Loucy (cell line): Measurements from ENCODE around the gene CRYGS.

Experiments
- H2AFZ ChIP-seq: fragments of 200-600 bp; sonication (generic); 2 replicates; pipeline ENCODE4 v1.6.0; 2016; ENCODE audit warnings: antibody characterized with exemption, mild to moderate bottlenecking, low read length, moderate library complexity
- H3F3A ChIP-seq: fragments of 200-600 bp; 2 replicates; pipeline ENCODE4 v1.6.0; 2016; ENCODE audit warnings: antibody characterized with exemption, low read depth, mild to moderate bottlenecking
- H3K27me3 ChIP-seq: fragments of 200-600 bp; sonication (generic); 2 replicates; pipeline ENCODE4 v1.6.1; 2014; ENCODE audit warnings: low read length, mild to moderate bottlenecking; ENCODE audit not compliant: insufficient read depth, poor library complexity, severe bottlenecking
- H3K36me3 ChIP-seq: fragments of 200-600 bp; sonication (generic); 2 replicates; pipeline ENCODE4 v1.6.1; 2016; ENCODE audit warnings: low read length; ENCODE audit not compliant: insufficient read depth
- H3K4me1 ChIP-seq: fragments of 200-600 bp; sonication (generic); 2 replicates; pipeline ENCODE4 v1.5.1; 2014; ENCODE audit warnings: low read length, mild to moderate bottlenecking; ENCODE audit not compliant: insufficient read depth, poor library complexity, severe bottlenecking
- H3K4me2 ChIP-seq: fragments of 200-600 bp; sonication (generic); 2 replicates; pipeline ENCODE4 v1.6.0; 2014; ENCODE audit warnings: antibody characterized with exemption, low read length, low read depth, mild to moderate bottlenecking; ENCODE audit not compliant: poor library complexity, severe bottlenecking
- H3K4me3 ChIP-seq: fragments of 200-600 bp; sonication (generic); 2 replicates; pipeline ENCODE4 v1.5.1; 2014; ENCODE audit warnings: low read length, mild to moderate bottlenecking, mixed read lengths; ENCODE audit not compliant: poor library complexity, severe bottlenecking
- H3K79me2 ChIP-seq: fragments of 200-600 bp; sonication (generic); 2 replicates; pipeline ENCODE4 v1.6.1; 2014; ENCODE audit warnings: low read length; ENCODE audit not compliant: insufficient read depth
- H3K9ac ChIP-seq: fragments of 200-600 bp; sonication (generic); 2 replicates; pipeline ENCODE4 v1.6.0; 2014; ENCODE audit warnings: mild to moderate bottlenecking, low read depth, low read length, moderate library complexity; ENCODE audit not compliant: poor library complexity, severe bottlenecking
- H3K9me2 ChIP-seq: fragments of 200-600 bp; sonication (generic); replicated peaks from 2 replicates; pipeline ENCODE4 v1.6.1; 2016; ENCODE audit warnings: low read depth, low read length, mixed read lengths
- H3K9me3 ChIP-seq: fragments of 200-600 bp; sonication (generic); 2 replicates; pipeline ENCODE4 v1.6.1; 2014; ENCODE audit warnings: mild to moderate bottlenecking, antibody characterized with exemption, low read length, low read depth; ENCODE audit not compliant: insufficient read depth
- H4K20me1 ChIP-seq: fragments of 200-600 bp; sonication (generic); 2 replicates; pipeline ENCODE4 v1.6.0; 2014; ENCODE audit warnings: antibody characterized with exemption, low read length, mild to moderate bottlenecking; ENCODE audit not compliant: insufficient read depth, poor library complexity, severe bottlenecking
- EZH2phosphoT487 ChIP-seq: fragments of 200-600 bp; IDR thresholded peaks from 2 replicates; pipeline ENCODE4 v1.6.1; 2018; ENCODE audit warnings: antibody characterized with exemption, mild to moderate bottlenecking, moderate library complexity, borderline replicate concordance
- TF ChIP-seq, protein P1 (sequence below): fragments of 200-600 bp; sonication (generic); conservative IDR thresholded peaks from 2 replicates; pipeline ENCODE4 v1.5.1; 2014; ENCODE audit warnings: mild to moderate bottlenecking, antibody characterized with exemption, low read length

Gene CRYGS

GRCh38 chr3:186552408-186553031 lies 8.3 kb upstream of the CRYGS start:
- Histone ChIP-seq H3K4me2 (no peak overlapping the region), H3K9me2 (no peaks in the 10 kb centered on the region), H3K36me3 (peaks cover 34% of the 10 kb centered on the region; the same call in 1 of the 2 replicates), H4K20me1 (no peaks in the 10 kb centered on the region), H3K9ac (no peak overlapping the region), H3K9me3 (no peaks in the 10 kb centered on the region), H3K27me3 (no peaks in the 10 kb centered on the region), H3K79me2 (no peaks in the 10 kb centered on the region), H3K4me3 (no peak overlapping the region), H3K4me1 (no peaks in the 10 kb centered on the region), H3F3A (no peaks in the 10 kb centered on the region), H2AFZ (no peak overlapping the region)
- no peak for TF ChIP-seq EZH2phosphoT487
- TF ChIP-seq, protein P1, sequence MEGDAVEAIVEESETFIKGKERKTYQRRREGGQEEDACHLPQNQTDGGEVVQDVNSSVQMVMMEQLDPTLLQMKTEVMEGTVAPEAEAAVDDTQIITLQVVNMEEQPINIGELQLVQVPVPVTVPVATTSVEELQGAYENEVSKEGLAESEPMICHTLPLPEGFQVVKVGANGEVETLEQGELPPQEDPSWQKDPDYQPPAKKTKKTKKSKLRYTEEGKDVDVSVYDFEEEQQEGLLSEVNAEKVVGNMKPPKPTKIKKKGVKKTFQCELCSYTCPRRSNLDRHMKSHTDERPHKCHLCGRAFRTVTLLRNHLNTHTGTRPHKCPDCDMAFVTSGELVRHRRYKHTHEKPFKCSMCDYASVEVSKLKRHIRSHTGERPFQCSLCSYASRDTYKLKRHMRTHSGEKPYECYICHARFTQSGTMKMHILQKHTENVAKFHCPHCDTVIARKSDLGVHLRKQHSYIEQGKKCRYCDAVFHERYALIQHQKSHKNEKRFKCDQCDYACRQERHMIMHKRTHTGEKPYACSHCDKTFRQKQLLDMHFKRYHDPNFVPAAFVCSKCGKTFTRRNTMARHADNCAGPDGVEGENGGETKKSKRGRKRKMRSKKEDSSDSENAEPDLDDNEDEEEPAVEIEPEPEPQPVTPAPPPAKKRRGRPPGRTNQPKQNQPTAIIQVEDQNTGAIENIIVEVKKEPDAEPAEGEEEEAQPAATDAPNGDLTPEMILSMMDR: no peak

DNA sequence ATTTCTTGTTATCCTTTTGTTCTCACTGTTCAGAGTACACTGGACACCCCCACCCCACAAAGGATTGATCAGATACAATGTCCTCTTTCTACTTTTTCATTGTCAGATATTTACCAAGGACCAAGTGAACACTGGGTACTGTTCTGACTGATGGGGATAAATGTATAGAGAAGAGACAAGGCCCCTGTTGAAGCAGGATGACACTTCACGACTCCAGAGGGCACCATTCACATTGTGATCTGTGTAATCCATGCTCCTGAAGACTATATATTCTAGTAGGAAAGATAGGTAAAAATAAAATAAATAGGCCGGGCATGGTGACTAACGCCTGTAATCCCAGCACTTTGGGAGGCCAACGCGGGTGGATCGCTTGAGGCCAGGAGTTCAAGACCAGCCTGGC lies 7.2 kb upstream of the CRYGS start:
- peaks cover 34% of the 10 kb centered on the region; the same call in 1 of the 2 replicates for H3K36me3 ChIP-seq
- H3K4me1 ChIP-seq: no peaks in the 10 kb centered on the region
- H3K4me3 ChIP-seq: no peak overlapping the region
- H3F3A ChIP-seq: no peaks in the 10 kb centered on the region
- no peak overlapping the region for H3K9ac ChIP-seq
- H3K4me2 ChIP-seq: no peak overlapping the region
- H3K9me3 ChIP-seq: no peaks in the 10 kb centered on the region
- TF ChIP-seq, protein P1: no peak; the same call in 1 of the 2 replicates
- TF ChIP-seq EZH2phosphoT487: no peak
- H3K27me3 ChIP-seq: no peaks in the 10 kb centered on the region
- no peak overlapping the region for H2AFZ ChIP-seq
- H4K20me1 ChIP-seq: no peaks in the 10 kb centered on the region
- no peaks in the 10 kb centered on the region for H3K9me2 ChIP-seq
- H3K79me2 ChIP-seq: no peaks in the 10 kb centered on the region

DNA sequence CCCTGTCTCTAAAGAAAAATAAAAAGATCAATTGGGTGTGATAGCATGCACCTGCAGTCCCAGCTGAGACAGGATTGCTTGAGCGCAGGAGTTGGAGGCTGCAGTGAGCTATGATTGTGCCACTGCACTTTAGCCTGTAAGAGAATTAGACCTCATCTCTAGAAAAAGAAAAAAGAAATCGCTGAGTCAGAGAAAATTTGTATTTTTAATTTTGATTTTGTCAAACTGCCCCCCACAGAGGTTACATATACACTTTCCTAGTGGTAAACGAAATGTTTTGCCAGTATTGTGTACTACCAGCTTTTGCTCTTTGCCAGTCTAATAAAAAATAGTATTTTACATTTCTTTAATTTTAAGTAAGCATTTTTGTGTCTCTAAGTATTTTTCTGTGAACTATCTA lies 5.3 kb upstream of the CRYGS start:
- Histone ChIP-seq H3F3A (no peaks in the 10 kb centered on the region), H2AFZ (no peak overlapping the region), H4K20me1 (no peaks in the 10 kb centered on the region), H3K9me2 (no peaks in the 10 kb centered on the region), H3K27me3 (no peaks in the 10 kb centered on the region), H3K4me3 (no peak overlapping the region), H3K9me3 (no peaks in the 10 kb centered on the region), H3K79me2 (no peaks in the 10 kb centered on the region), H3K4me1 (no peaks in the 10 kb centered on the region), H3K4me2 (no peak overlapping the region), H3K9ac (no peak overlapping the region), H3K36me3 (peaks cover 26% of the 10 kb centered on the region; the same call in 1 of the 2 replicates)
- TF ChIP-seq EZH2phosphoT487: no peak
- TF ChIP-seq, protein P1: no peak
